Measurements from ENCODE around the gene CRYBG2.
A peak's percentile ranks its signal among the peaks of the same experiment; 100 is the strongest.

CRYBG2 gene

GRCh38 chr1:26370591-26371382, 16.9 kb upstream of the CRYBG2 start:
- peak in 1 of 2 donors; percentile 29 for DNase-seq

GRCh38 chr1:26368486-26368885, 14.6 kb upstream of the CRYBG2 start:
- DNase-seq: no peak

GRCh38 chr1:26368006-26368405, 14.1 kb upstream of the CRYBG2 start:
- DNase-seq: no peak

GRCh38 chr1:26367441-26367840, 13.5 kb upstream of the CRYBG2 start:
- no peak for DNase-seq

- DNase-seq: no peak
Observed at GRCh38 chr1:26364956-26365355, 11.0 kb upstream of the CRYBG2 start.

GRCh38 chr1:26363549-26364448, 9.9 kb upstream of the CRYBG2 start:
- peak; percentile 80 to 88 for DNase-seq

GRCh38 chr1:26362331-26362730, 8.4 kb upstream of the CRYBG2 start:
- DNase-seq: no peak

- DNase-seq: no peak
Observed at GRCh38 chr1:26361605-26362122, 7.7 kb upstream of the CRYBG2 start.

- DNase-seq: no peak
Observed at GRCh38 chr1:26360807-26361604, 7.1 kb upstream of the CRYBG2 start.

- DNase-seq: peak; percentile 54 to 69
Observed at GRCh38 chr1:26359981-26360806, 6.3 kb upstream of the CRYBG2 start.

GRCh38 chr1:26358411-26359384, 4.8 kb upstream of the CRYBG2 start:
- DNase-seq: peak; percentile 58 to 82

- DNase-seq: no peak
Observed at GRCh38 chr1:26357121-26357602, 3.2 kb upstream of the CRYBG2 start.

- no peak for DNase-seq
Observed at GRCh38 chr1:26356106-26356505, 2.2 kb upstream of the CRYBG2 start.

GRCh38 chr1:26354972-26355371, 1.0 kb upstream of the CRYBG2 start:
- DNase-seq: no peak

- DNase-seq: no peak
Observed at GRCh38 chr1:26353210-26353859, 595 bp downstream of the CRYBG2 start.

- no peak for DNase-seq
Observed at GRCh38 chr1:26352338-26352679, 1.6 kb downstream of the CRYBG2 start.

GRCh38 chr1:26351590-26352337, 2.2 kb downstream of the CRYBG2 start:
- DNase-seq: no peak

- no peak for DNase-seq
Observed at GRCh38 chr1:26350701-26351589, 3.0 kb downstream of the CRYBG2 start.
